HG03135 (cell line): ENCODE data around the gene GTSF1L.

ENCODE experiments used
- ATAC-seq: cut with Tn5 transposase; IDR thresholded peaks from one replicate; pipeline ENCODE4 v1.9.1; 2021; ENCODE audit warnings: mild to moderate bottlenecking, moderate library complexity; ENCODE audit not compliant: unreplicated experiment

The GTSF1L gene

DNA sequence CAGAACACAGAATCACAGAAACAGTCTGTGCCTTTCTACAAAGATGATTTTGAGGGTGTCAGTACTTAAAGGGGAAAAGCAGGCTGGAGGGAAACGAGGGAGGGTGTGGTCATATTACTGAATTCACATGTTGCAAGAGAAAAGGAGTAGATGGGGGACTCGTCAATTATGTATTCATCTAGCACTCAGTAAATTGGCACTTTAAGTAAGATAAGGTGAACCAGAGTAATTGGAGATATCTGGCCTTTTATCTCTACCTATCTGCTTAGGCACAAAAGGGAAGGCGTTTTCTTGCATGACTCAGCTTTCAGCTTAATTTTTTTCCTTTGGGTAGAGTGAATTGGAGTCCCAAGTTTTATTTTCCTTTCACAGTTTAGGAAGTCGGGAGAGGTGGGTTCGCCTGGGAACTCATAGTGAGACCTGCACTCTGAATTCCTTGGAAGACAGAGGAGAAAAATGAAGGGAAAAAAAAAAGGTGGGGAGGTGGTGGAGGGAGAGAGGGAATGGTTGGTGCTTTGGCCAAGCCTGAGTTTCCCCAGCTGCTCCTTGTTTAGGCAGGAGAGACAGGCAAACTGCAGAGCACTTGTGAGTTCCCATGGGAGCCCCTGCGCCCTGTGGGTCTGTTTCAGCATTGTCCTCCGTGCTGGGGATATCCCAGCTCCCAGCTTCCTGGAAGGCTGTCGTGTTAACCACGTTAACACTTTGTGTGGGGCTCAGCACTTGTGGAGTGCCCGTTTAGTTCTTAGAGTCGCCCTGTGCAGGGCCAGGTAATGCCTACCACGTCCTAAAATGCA is 19.7 kb upstream of the GTSF1L start:
- no peak for ATAC-seq

DNA sequence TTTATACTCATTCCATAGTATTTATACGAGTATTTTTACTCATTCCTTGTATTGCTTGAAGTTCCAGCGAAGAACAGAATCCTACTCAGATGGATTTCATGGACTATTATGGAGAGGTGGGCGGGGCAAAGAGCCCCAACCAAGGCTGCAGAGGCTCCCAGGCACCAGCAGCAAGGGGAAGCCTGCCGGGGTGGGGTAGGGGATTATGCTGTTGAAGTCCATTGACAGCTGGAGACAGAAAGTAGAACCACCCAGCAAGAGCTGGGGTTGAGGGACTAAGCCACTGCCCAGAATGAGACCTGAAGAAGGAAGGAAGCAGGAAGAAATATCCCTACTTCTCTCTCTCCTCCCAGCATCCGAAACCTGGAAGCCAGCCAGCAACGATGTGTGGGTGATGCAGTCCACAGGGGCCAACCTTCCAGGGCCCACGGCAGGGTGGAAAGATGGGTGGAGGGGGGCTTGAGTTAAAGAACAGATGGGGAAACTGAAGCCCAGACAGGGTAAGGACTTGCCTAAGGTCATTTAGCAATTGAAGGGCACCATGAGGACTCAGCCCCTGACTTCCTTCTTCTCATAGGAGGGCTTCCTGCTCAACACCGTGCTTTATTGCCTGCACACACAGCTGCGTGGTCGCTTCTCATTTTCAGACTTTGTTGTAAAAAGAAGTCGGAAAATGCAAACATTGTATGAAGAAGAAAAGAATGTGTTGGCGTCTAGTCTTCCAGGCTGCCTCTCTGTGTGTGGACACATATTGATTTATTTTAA is 18.3 kb upstream of the GTSF1L start:
- no peak for ATAC-seq

DNA sequence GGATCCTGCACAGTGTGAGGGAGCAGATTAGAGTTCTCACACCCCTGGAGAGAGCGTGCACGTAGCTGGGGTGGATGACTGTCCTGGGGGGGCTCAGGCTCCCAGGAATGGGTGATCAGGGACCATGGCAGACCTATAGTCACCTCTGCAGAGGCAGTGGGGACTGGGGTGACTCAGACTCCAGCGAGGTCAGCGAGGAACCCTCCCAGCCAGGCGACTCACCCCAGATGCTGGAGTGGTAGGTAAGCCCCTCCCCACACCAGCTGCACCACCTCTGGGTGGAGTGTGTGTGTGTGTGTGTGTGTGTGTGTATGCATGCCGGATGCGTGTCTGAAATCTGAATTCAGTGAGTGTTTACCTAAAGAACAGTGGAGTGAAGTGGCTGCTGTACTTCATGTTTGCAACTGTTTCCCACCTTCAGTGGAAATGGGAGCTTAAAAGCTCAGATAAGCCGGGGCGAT is 17.4 kb upstream of the GTSF1L start:
- no peak for ATAC-seq

DNA sequence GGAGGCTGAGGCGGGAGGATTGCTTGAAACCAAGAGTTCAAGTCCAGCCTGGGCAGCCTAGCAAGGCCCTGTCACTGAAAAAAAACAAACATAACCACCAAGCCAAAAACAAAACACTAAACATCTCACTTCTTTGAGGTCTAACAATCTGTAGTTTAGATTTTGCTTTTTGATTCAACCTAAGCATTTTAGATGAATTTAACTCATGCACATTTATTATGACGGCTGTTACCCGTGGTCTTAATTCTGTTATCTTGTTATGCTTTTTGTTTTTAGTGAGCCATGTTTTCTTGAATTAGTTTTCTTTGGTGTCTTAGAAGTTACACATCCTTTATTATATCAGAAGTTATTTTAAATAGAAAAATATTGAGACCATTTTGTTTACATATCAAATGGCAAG is 13.8 kb upstream of the GTSF1L start:
- no peak for ATAC-seq

DNA sequence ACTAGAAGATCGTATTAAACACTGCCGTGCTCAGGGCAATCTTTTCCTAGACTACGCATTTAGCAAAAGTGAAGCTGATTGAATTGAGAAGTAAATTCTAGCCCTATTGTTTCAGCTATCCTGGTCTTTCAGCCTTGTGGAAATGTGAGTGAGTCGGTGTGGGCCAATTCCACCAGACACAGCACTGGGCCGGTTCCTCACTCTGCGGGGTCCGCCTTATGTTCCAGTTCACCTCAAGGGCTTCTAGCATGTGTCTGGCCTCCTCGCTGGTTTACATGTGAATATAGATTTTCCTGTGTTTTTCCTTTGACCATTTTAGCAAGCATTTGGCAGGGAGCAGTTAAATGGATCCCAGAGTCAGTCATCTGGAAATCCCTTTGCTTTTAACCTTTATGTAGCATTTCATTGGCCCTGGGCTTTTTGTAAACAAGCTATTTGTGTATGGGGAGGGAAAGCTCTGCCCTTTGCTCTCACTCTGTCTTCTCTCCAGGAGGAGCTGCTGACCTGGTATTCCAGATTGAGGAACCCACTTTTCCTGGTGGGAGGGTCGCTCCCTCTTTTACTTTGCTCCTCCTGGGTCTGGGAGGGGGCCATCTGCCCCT is 12.4 kb upstream of the GTSF1L start:
- no peak for ATAC-seq

DNA sequence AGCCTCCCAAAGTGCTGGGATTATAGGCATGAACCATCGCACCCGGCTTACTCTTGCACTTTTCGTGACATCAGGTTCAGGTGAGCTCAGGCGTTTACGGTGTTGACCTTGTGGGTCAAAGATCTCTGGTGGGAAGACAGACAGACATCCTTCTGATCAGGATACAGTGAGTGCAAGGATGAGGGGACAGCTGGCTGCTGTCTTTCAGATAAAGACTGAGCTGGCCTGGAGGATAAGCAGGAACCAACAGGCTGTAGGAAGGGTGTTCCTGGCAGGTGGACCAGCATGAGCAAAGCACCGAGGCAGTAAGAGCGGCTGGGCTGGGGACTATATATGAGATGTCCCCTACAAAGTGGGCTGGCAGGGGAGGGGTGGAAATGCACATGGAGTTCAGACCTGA is 11.1 kb upstream of the GTSF1L start:
- no peak for ATAC-seq

DNA sequence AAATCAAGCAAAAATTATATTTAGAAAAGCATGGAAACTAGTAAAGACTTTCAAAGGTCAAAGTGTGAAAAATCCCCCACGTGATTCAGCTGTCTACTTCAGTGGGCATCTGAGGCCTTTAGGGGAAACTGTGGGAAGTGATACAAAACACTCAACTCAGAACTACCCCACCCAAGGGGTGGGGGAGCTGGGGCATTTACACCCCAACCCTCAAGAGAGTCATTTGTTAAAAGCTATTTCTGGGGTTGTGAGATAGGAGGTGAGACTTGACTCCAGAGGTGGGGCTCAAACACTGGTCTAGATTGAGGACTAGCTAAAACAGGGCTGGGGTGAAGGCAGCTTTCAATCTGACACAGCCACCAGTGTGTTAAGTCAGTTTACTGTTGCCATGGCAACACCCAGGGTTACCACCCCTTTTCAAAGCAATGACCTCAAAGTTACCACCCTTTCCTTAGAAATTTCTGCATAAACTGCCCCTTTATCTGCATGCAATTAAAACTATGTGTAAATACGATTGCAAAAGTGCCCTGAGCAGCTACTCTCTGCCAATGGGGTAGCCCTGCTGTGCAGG is 9.9 kb upstream of the GTSF1L start:
- ATAC-seq: no peak

DNA sequence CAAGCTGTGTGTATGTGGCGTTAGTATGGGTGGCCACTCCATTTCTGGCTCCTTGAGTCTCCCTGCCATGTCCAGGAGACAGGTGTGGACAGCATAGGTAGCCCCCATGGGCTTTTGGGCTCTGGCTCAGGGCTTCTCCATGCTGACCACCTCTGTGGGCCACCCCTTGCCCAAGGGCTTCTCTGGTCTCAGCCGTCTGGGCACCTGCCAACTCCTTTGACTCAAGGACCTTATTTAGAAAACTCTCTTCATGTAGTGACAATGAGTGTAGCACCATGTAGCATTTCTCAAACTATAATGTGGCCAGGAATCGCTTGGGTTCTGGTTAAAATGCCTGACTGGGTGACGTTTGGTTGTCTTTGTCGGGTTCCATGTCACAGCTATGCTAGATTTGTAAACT is 5.1 kb upstream of the GTSF1L start:
- no peak for ATAC-seq

DNA sequence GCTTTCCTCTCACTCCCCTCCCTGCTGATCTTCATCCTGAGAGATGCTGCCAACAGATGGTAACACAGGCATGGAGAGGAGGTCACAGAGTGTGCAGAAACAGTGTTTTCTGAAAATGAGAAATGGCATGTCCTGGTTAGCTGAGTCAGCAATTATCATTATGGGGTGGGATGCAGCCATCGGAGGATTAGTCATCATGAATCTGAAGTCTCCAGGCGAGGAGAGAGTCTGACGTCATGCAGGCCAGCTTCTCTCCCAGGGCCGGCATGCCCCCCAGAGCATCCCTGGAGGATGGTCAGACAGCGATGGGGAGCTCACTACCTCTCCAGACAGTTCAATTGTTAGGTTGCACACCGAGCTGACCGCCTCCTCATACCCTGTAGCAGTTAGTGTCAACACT is 4.7 kb upstream of the GTSF1L start:
- ATAC-seq: no peak

DNA sequence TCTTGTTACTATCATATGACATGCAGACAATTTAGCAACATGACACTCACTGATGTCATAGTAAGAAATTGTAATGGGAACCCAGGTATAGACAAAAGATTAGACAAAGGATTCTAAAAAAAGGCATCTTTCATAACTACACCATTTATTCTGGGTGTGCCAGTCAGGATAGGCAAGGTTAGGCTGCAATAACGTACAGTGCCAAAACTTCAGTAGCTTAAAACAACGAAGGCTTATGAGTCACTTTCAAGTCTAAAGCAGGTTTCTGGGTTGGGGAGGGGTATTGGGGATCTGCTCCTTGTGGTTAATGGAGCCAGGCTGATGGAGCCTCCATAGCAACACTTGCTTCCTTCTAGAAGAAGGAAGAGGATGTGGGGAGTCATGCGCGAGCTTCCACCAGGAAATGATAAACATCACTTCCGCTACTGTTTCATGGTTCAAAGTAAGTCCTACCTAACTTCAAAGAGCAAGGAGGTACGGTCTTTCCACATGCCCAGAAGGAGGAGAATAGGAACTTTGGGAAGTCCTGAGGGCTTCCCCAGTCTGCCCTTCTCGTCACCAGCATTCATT is 2.0 kb upstream of the GTSF1L start:
- ATAC-seq: no peak

DNA sequence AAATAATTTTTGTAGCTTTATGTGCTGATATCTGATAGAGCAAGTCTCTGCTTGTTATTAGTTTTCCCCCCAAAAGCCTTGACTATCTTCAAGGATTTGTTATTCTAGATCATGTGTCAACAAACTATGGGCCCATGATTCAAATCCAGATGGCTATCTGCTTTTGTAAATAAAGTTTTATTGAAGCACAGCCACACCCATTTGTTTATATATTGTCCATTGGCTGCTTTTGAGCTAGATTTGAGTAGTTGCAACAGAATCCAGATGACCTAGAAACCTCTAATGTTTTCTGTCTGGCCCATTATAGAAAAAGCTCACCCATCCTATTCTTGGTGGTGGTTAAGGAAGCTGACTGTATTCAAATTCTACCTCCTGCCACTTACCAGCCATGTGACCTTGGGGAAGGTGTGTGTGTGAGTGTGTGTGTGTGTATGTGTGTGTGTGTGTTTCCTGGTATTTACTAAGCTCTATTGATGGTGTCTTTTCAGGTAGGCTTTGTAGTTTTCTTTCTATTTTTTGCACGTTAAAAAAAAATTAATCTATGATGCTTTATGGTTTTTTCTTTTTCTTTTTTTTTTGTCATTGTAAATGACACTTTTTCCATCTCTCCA is 1.3 kb upstream of the GTSF1L start:
- no peak for ATAC-seq

DNA sequence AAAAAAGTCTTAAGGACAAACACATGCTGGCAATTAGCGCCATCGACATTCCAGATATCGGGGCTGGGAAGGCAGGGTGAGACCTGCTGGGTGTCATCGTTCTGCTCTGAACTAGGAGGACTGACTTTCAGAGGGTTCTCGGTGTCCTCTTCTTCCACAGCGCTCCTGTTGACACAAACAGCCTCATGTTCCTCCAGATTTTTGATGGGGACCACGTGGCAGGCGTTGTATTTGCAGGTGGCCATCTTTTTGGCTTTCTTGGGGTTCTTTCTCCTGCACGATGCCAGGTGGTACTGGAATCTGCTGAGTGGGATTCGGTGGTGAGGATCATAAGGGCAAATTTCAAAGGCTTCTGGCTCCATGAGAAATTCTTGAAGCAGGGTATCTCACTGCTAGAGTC is 469 bp downstream of the GTSF1L start:
- no peak for ATAC-seq

DNA sequence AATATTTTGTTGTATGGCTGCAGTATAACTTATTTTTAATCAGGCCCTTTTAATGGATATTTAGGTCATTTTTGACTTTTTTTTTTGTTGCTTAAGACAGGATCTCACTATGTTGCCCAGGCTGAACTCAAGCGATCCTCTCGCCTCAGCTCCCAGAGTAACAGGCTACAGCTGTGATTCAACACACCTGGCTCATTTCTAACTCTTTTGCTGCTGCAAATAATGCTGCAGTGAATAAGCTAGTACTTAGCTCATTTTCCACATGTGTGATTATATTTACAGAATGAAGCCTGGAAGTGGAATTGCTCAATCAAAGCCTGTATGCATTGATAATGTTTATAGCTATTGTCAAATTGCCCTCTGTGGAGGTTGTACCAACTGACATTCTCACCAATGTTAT is 1.1 kb downstream of the GTSF1L start:
- no peak for ATAC-seq

DNA sequence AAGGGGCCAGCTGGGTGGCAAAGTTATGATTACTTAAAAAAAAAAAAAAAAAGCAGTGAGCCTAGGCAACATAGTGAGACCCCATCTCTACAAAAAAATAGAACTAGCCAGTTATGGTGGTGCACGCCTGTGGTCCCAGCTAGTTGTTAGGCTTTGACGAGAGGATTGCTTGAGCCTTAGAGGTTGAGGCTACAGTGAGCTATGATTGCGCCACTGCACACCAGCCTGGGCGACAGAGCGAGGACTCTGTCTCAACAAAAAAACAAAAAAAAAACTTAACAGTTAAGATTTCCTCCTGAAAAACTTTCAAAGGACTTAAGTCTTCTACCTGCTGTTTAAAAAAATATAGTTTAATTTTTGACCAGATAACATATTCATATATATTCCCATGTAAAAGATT is 2.4 kb downstream of the GTSF1L start:
- ATAC-seq: no peak

DNA sequence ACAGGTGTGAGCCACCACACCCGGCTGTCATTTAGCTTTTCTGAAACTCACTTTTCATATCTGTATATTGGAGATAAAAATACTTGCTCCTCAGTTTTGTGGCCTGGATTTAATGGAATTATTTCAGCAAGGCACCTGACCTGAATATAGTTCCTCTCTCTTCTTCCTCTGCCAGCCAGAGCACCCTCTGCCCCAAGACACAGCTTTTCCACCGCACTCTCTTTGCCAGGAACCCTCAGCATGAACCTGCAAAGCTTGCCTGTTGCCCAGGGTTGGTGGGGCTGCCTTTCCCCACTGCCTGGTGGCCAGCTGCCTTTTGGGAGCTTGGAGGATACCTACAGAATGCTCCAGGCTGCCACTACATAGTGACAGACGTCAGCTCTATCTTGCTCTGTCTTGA is 3.1 kb downstream of the GTSF1L start:
- ATAC-seq: no peak

DNA sequence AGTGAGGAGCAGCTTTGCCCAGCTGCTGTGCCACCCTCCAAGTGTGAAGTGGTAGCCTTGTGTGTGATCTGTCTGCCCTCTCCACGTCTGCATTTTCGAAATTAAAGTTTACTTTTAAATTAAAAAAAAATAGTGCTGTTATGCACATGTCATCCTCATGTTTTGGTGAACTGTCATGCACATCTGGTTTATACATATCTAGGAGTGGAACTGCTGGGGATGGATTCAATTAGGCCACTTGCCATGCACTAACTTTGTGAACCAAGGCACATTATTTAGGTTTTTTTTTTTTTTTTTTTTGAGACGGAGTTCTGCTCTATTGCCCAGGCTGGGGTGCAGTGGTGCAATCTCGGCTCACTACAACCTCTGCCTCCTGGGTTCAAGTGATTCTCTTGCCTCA is 3.6 kb downstream of the GTSF1L start:
- no peak for ATAC-seq

DNA sequence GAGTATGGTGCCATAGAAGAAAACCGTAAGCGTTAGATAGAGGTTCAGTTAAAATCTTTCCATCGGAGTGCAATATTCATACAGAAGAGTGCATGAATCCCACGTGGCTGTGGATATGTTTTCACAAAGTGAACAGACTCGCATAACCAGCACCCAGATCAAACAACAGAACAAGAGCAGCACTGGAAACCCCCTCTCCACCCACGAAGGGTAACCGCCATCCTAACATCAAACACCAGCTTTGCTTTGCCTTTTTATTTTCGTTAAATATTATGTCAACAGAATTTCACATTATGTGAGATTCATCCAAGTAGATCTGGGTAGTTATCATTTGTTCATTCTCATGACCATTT is 4.7 kb downstream of the GTSF1L start:
- no peak for ATAC-seq

DNA sequence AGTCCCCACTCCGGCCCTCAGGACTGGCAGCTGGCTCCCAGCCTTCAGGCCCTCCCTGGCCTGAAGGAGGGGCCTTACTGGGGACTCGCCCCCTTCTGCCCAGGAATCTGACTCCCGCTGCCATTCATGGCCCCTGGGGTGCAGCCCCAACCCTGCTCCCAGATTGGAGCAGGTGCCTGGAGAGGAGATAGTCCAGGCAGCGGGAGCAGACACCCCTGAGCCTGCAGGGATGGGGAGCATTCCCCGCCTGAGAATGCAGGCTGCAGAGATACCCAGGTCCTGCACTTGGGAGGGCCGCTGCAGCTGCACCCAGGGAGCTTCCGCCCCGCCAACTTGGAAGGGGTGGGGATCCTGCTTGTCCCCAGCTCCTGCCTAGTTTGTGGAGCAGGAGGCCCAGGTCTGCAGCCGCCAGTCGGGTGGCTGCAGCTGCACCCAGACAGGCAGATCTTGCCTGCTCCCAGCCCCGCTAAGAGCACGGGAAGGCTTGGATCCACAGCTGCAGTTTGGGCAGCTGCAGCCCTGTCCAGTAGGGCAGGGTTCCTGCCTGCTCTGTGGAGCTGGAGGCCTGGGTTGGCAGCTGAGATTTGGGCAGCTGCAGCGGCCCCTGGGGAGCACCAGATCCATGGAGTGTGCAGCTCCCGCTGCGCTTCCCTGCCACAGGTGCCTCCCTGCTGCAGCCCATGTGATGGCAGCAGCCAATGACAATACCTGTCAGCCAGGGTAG is 5.2 kb downstream of the GTSF1L start:
- ATAC-seq: no peak

DNA sequence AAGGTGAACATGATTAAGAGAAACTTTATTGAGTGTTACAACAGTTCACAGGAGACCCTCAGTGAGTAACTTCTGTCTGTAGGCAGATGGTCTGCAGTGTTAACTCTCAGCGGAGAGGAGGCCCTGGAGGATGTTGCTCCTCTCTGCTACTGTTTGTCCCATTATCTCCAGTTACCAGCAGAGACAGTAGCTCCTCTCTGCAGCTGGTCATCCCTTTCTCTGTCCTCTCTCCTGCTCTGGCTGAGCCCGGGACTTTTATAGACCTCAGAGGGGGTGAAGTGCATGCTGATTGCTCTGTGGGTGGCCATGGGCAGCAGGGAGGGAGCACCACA is 5.7 kb downstream of the GTSF1L start:
- ATAC-seq: no peak

DNA sequence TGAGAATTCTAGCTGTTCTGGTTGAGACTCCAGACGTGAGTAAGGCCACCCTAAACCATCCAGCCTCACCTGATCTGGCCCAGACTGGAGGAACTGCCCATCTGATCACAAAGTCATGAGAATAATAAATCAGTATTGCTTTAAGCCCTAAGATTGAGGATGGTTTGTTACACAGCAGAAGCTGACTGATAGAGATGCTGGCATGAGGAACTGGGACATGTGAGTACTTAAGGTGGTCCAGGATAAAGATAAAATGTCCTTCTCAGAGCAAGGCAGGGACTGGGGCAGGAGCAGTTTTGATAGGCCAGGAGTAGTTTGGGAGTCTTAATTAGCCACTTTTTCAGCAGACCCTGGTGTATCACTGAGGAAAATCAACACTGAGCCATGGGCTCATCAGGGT is 6.8 kb downstream of the GTSF1L start:
- ATAC-seq: no peak

DNA sequence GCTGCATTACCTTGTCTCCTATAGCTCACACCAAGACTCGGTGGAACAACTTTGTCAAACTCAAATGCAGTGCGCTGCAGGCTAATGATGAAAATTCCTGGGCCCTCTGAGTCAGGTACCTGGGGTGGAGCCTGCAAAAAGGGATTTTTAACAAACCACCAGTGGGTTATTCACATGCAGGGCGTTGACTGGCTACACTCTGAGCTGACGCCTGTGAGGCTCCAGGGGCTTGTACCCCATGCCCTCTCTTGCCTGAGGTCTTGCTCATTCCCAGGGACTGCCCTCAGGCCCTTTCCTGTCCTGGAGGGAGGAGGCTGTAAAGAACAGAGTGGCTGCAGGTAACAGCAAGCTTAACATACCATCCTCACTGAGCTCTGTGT is 9.2 kb downstream of the GTSF1L start:
- ATAC-seq: no peak
